Measurements from ENCODE around the gene PSMB2. TPM values are rescaled to one million over a fixed set of nuclear protein-coding genes. Genes with fewer than 3 reads are reported as not detected.

The PSMB2 gene
- total and polyA plus RNA-seq, 2 experiments from 2014 or later = 22.5 to 72.8 TPM

GRCh38 chr1:35557118-35557610 is 84.2 kb downstream of the PSMB2 start, which contains the start of gene KIAA0319L:
KIAA0319L (minus strand) TSS chr1:35557403; CDS start chr1:35554491, 2,912 bp downstream.
- no peak for TF ChIP-seq CTCF (IDR thresholded peaks at IDR 0.05; ENCODE audit: low read depth, low read length)
- DNase-seq (ENCODE audit: low read depth in 1 of 2, low spot score in 1 of 2) = peak in 1 of 2 donors; percentile 87
- H3K27me3 ChIP-seq = no peaks in the 10 kb centered on the region
- peaks cover 22% of the 10 kb centered on the region for H3K36me3 ChIP-seq
- peaks cover 13% of the 10 kb centered on the region for H3K4me1 ChIP-seq (ENCODE audit: low read depth)
- H3K27ac ChIP-seq = peak within 1 kb of the TSS; percentile 99
- H3K4me3 ChIP-seq = peak within 1 kb of the TSS; percentile 93
- H3K9me3 ChIP-seq (ENCODE audit: low read depth) = no peaks in the 10 kb centered on the region

GRCh38 chr1:35556484-35557117 is 84.7 kb downstream of the PSMB2 start:
- TF ChIP-seq CTCF (IDR thresholded peaks at IDR 0.05; ENCODE audit: low read depth, low read length) = no peak
- Histone ChIP-seq H3K4me3 (peak overlapping the region; percentile 93), H3K27me3 (no peaks in the 10 kb centered on the region), H3K9me3 (ENCODE audit: low read depth) (no peaks in the 10 kb centered on the region), H3K4me1 (ENCODE audit: low read depth) (peaks cover 13% of the 10 kb centered on the region), H3K27ac (peak overlapping the region; percentile 99), H3K36me3 (peaks cover 23% of the 10 kb centered on the region)
- DNase-seq (ENCODE audit: low read depth in 1 of 2, low spot score in 1 of 2) = no peak

- TF ChIP-seq CTCF (IDR thresholded peaks at IDR 0.05; ENCODE audit: low read depth, low read length) = no peak
- Histone ChIP-seq H3K27ac (peak overlapping the region; percentile 99), H3K27me3 (no peaks in the 10 kb centered on the region), H3K36me3 (peaks cover 28% of the 10 kb centered on the region), H3K9me3 (ENCODE audit: low read depth) (no peaks in the 10 kb centered on the region), H3K4me1 (ENCODE audit: low read depth) (peaks cover 13% of the 10 kb centered on the region), H3K4me3 (peak overlapping the region; percentile 93)
- no peak for DNase-seq (ENCODE audit: low read depth in 1 of 2, low spot score in 1 of 2)
Observed at GRCh38 chr1:35555601-35556477, 85.5 kb downstream of the PSMB2 start.

GRCh38 chr1:35555212-35555584 is 86.1 kb downstream of the PSMB2 start:
- TF ChIP-seq CTCF (IDR thresholded peaks at IDR 0.05; ENCODE audit: low read depth, low read length) = no peak

GRCh38 chr1:35554266-35555211 is 86.8 kb downstream of the PSMB2 start:
- H3K4me3 ChIP-seq = no peak overlapping the region
- no peak for TF ChIP-seq CTCF (IDR thresholded peaks at IDR 0.05; ENCODE audit: low read depth, low read length)
- H3K9me3 ChIP-seq (ENCODE audit: low read depth) = no peaks in the 10 kb centered on the region
- no peaks in the 10 kb centered on the region for H3K27me3 ChIP-seq
- H3K36me3 ChIP-seq = peaks cover 37% of the 10 kb centered on the region
- peaks cover 13% of the 10 kb centered on the region for H3K4me1 ChIP-seq (ENCODE audit: low read depth)
- H3K27ac ChIP-seq = no peak overlapping the region
- DNase-seq (ENCODE audit: low read depth in 1 of 2, low spot score in 1 of 2) = peak in 1 of 2 donors; percentile 50

More at GRCh38 chr1:35555212-35555584, 86.1 kb downstream of the PSMB2 start:
- Histone ChIP-seq H3K27ac (no peak overlapping the region), H3K27me3 (no peaks in the 10 kb centered on the region), H3K4me3 (no peak overlapping the region), H3K9me3 (ENCODE audit: low read depth) (no peaks in the 10 kb centered on the region), H3K36me3 (peaks cover 34% of the 10 kb centered on the region), H3K4me1 (ENCODE audit: low read depth) (peaks cover 13% of the 10 kb centered on the region)
- no peak for DNase-seq (ENCODE audit: low read depth in 1 of 2, low spot score in 1 of 2)
